Activated T-helper 1 cell treated with anti-CD3 and anti-CD28 coated beads, Interleukin-12 subunit alpha, Interleukin-12 subunit beta, Interleukin-2, Interleukin-4 antibody, amounts not matched to agents 30 ng/mL and 10 ng/mL and 1 ng/mL, durations not matched to agents 14 hours and 24 hours and 36 hours (primary cell): ENCODE measurements around the gene LTV1. TPM values are rescaled to one million over a fixed set of nuclear protein-coding genes. Genes with fewer than 3 reads are reported as not detected.

Experiments used
- DNase-seq: peaks from one replicate; pipeline ENCODE4 v3.0.0; 2021; ENCODE audit warnings: low spot score
- H3K27ac Mint-ChIP-seq: one replicate; pipeline ENCODE4 v1.8.0; 2021; ENCODE audit warnings: mild to moderate bottlenecking, mixed read lengths
- H3K27me3 Mint-ChIP-seq: one replicate; pipeline ENCODE4 v1.8.0; 2022; ENCODE audit warnings: mild to moderate bottlenecking, moderate library complexity, mixed read lengths; ENCODE audit not compliant: insufficient read depth
- H3K36me3 Mint-ChIP-seq: one replicate; pipeline ENCODE4 v1.8.0; 2021; ENCODE audit warnings: low read depth, mixed read lengths
- H3K4me1 Mint-ChIP-seq: one replicate; pipeline ENCODE4 v1.8.0; 2021; ENCODE audit warnings: low read depth, mixed read lengths
- H3K4me3 Mint-ChIP-seq: one replicate; pipeline ENCODE4 v1.8.0; 2021; ENCODE audit warnings: mild to moderate bottlenecking, moderate library complexity, mixed read lengths
- H3K9me3 Mint-ChIP-seq: one replicate; pipeline ENCODE4 v1.8.0; 2021; ENCODE audit warnings: mixed read lengths
- intact Hi-C: fragments of 100-400 bp; cut with micrococcal nuclease; formaldehyde crosslinking; loops from one replicate; pipeline ENCODE4 v1.15.1; 2024
- total RNA-seq: library from RNA; stranded (reverse); gene quantifications from 2 replicates; pipeline ENCODE4 v1.2.3, GENCODE V29; 2022

Gene LTV1
- total RNA-seq, 1 donor from 2014 or later, result 63.0 TPM

DNA sequence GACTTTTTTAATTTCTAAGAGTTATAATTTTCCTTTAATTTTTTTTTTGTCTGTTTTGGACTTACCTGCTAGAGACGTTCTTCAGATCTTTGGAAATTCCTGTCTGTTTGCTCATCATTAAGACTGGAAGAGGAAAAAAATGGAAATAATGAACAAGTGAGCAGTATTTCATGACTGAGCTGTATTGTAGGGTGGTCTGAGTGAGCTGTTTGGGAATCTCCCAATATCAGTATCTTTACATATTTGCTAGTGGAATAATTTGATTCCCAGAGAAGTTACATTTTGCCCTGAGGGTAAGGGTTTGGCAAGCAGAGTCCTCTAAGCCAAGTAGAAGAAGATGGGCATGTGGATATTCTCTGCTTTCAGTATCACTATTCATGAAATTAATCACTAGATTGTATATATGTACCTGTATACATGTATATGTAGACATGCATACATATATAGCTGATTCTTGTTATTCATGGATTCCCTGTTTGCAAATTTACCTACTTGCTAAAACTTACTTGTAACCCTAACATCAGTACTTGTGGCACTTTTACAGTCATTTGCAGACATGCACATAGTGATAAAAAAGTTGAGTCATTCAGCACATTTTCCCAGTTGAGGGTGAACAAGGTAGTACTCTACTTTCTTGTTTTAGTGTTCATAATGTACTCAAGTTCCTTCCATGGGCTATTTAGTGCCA lies 34.6 kb downstream of the LTV1 start:
- Mint-ChIP-seq H3K27me3 (peaks cover 7% of the 10 kb centered on the region), H3K9me3 (peaks cover 5% of the 10 kb centered on the region), H3K4me3 (no peak overlapping the region), H3K36me3 (peaks cover 3% of the 10 kb centered on the region), H3K27ac (no peak overlapping the region), H3K4me1 (peaks cover 2% of the 10 kb centered on the region)
- no peak for DNase-seq
- intact Hi-C loops, result loop anchor here (10.0 kb wide), 1 partner anchor 127 kb away; the partner anchor contains the start of gene PLAGL1

DNA sequence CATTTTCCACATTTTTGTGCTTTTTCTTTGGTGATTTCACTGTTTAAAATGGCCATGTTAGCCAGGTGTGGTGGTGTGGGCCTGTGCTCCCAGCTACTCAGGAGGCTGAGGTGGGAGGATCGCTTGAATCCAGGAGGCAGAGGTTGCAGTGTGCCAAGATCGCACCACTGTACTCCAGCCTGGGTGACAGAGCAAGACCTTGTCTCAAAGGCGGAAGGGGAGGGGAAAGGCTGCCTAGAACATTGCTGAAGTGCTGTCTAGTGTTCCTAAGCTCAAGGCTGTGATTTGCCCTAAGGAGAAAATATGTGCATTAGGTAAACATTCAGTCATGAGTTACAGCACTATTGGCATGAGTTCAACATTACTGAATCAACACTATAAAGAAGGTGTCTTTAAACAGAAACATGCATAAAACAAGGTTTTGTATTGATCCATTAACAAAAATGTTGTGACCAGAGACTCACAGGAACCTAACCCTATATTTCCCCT lies 35.2 kb downstream of the LTV1 start:
- H3K4me1 Mint-ChIP-seq, result no peaks in the 10 kb centered on the region
- H3K27ac Mint-ChIP-seq, result no peak overlapping the region
- H3K4me3 Mint-ChIP-seq, result no peak overlapping the region
- intact Hi-C loops, result loop anchor here (10.0 kb wide), 1 partner anchor 126 kb away; the partner anchor contains the start of gene PLAGL1
- peaks cover 7% of the 10 kb centered on the region for H3K27me3 Mint-ChIP-seq
- peaks cover 3% of the 10 kb centered on the region for H3K36me3 Mint-ChIP-seq
- H3K9me3 Mint-ChIP-seq, result peaks cover 5% of the 10 kb centered on the region
- DNase-seq, result no peak

DNA sequence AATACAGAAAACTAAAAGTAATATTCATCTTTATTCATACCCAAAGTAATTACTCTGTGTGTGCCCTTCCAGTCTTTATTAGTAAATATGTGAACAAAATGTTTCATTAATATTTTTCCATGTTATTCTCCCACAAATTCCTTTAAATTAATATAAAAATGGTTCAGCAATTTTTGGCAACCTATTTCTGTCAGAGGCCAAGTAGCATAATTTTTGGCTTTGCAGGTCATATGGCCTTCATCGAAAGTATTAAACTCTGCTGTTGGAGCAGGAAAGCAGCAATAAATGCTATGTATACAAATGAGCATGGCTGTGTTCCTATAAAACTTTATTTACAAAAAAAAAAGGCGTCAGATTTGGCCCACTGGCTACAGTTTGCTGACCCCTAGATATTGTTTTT lies 37.3 kb downstream of the LTV1 start:
- Mint-ChIP-seq H3K4me1 (no peaks in the 10 kb centered on the region), H3K4me3 (no peak overlapping the region), H3K27ac (no peak overlapping the region)

DNA sequence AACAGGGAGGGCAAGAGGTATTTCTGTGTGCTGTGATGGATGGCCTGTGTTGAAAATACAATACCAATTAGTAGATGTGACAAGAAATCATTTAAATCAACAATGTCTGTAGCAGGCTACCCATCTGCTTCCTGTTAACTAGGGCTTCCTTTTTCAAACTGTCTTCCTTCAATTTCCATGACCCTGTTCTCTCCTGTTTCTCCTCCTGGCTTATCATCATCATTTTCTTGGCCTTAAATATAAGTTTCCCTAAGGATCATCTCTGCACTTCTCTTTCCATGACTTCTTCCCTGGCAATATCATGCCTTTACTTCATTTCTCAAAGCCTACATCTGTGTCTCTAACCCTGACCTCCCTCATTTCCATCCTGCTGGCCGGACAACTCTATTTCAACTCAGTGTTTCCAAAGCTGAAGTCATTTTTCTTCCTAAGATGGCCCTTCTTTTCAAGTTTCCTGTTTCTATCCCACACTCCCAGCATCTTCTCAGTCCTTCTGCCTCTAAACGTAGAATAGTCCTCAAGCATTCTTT lies 39.3 kb downstream of the LTV1 start:
- Mint-ChIP-seq H3K27ac (no peak overlapping the region), H3K9me3 (no peaks in the 10 kb centered on the region), H3K4me3 (no peak overlapping the region), H3K36me3 (no peaks in the 10 kb centered on the region), H3K27me3 (peaks cover 7% of the 10 kb centered on the region), H3K4me1 (no peaks in the 10 kb centered on the region)
- intact Hi-C loops, result no loop called here
- no peak for DNase-seq

More for the DNA sequence above, 37.3 kb downstream of the LTV1 start:
- no peak for DNase-seq
- peaks cover 7% of the 10 kb centered on the region for H3K27me3 Mint-ChIP-seq
- H3K36me3 Mint-ChIP-seq, result peaks cover 2% of the 10 kb centered on the region
- peaks cover 3% of the 10 kb centered on the region for H3K9me3 Mint-ChIP-seq
- intact Hi-C loops, result no loop called here

DNA sequence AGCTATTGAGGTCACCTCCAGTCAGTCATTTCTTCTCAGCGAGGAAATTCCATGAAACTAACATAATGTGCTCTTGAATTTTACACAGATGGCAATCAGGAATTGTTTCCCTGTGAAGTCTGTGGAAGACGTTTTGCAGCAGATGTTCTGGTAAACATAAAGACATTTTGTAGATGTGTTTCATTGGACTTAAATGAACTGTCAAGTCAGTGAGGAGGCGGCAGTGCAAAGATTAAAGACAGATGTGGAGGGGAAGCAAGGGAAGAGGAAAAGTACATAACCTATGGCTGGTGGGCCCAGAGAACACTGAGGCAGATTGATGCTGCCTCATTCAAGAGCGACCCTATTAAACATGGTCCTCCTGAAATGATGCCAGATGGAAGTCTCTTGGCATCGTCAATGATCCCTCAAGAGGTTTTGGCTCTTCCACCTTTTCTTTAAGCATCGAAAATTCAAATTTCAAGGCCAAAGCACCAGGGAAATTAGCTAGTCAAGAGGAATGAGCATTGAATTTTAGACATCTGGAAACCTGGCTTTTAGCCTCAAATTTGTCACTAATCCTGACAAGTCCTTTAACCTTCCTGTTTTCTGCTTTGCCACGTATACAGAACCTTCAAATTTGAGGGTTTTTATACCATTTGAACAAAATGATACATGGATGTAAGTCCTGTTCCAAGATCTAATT lies 41.2 kb downstream of the LTV1 start:
- Mint-ChIP-seq H3K9me3 (no peaks in the 10 kb centered on the region), H3K27me3 (peaks cover 8% of the 10 kb centered on the region), H3K27ac (no peak overlapping the region), H3K4me3 (no peak overlapping the region), H3K4me1 (no peaks in the 10 kb centered on the region), H3K36me3 (no peaks in the 10 kb centered on the region)
- intact Hi-C loops, result no loop called here
- no peak for DNase-seq

DNA sequence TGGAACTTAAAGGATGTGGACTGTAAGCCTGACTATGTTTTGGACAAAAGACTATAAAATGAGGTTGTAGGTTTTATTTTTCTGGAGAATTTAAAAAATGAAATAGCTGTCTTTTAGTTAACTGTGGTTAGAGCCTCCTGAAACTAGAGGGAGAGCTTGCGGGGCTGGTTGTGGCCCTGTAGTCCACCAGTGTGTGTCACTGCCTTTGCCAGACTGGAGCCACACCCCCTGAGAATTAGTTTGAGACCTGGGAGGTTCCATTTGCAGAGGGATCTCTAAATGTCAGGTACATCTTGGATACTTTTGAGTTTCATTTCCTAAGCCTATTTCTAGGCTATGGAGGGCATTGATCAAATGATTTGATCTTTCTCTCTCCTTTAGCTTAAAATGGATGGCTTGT lies 42.0 kb downstream of the LTV1 start:
- H3K27ac Mint-ChIP-seq, result no peak overlapping the region
- H3K27me3 Mint-ChIP-seq, result peaks cover 8% of the 10 kb centered on the region
- no peak overlapping the region for H3K4me3 Mint-ChIP-seq
- no peaks in the 10 kb centered on the region for H3K36me3 Mint-ChIP-seq
- H3K9me3 Mint-ChIP-seq, result no peaks in the 10 kb centered on the region
- intact Hi-C loops, result no loop called here
- no peaks in the 10 kb centered on the region for H3K4me1 Mint-ChIP-seq
- no peak for DNase-seq

DNA sequence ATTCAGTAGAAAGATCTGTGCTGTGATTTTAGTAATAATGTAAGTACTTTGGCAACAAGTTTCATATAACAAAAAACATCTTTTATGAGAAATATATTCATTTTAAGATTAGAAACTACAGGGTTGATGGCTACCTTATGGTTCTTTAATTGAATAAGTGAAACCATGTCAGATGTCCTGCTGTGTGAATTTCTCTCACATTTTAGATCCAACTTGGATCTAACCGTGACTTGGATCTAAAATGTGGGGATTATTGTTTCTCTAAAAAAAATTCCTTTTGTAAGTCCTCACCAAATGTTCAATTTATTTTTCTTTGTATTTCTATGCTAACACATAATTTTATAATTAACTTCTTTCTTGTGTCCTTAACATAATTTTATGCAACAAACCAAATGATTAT lies 51.5 kb downstream of the LTV1 start:
- Mint-ChIP-seq H3K4me3 (no peak overlapping the region), H3K4me1 (no peaks in the 10 kb centered on the region), H3K36me3 (no peaks in the 10 kb centered on the region), H3K9me3 (no peaks in the 10 kb centered on the region), H3K27ac (no peak overlapping the region), H3K27me3 (no peaks in the 10 kb centered on the region)
- intact Hi-C loops, result no loop called here
- DNase-seq, result no peak

DNA sequence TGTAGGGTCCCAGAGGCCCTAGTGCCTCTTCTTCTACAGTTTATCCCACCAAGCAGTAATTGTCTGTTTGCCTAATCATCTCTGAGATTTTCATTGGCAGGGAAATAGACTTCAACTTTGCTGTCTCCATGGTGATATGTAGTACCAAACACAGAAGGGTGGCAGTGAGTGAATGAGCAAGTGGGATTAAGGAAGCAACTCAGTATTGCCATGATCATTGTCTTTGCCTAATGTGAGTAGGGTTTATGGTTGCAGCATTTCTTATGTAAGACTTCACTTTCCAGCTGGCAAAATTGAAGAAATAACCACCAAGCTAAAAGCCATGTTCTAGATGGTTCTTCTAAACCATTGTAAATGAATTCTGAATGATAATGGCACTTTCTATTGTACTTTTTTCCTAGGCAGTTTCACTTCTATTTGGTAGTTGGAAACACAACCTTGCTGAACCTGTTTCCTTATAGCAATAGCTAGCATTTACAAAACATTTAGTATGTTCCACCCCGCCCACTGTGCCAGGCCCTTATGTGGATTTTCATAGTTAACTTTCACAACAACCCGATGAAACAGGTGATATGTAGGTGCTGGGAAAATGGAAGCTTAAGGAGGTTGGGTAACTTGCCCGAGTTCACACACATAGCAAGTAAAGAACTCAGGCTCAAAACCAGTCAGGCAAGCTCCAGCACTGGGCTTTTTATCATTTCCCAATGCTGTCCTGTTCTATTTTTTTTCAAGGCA lies 53.2 kb downstream of the LTV1 start:
- no peaks in the 10 kb centered on the region for H3K9me3 Mint-ChIP-seq
- no peaks in the 10 kb centered on the region for H3K27me3 Mint-ChIP-seq
- no peak overlapping the region for H3K27ac Mint-ChIP-seq
- no peak for DNase-seq
- no peak overlapping the region for H3K4me3 Mint-ChIP-seq
- H3K4me1 Mint-ChIP-seq, result no peaks in the 10 kb centered on the region
- peaks cover 2% of the 10 kb centered on the region for H3K36me3 Mint-ChIP-seq
- intact Hi-C loops, result no loop called here

DNA sequence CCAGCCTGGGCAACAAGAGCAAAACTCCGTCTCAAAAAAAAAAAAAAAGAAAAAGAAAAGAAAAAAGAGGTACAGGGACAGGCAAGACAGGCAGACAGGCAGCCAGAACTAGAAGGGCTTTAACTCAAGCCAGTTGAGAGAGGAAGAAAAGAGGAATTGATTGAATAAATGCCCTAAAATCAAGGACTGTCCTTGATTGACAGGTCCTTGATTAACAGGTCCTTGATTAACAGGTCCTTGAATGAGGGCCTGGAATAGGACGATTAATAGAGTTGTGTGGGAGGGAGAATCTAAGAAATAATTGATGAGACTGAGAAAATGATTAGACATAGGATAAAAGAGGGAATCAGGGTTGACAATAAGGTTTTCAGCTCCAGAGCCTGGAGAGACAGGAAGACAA lies 57.2 kb downstream of the LTV1 start:
- Mint-ChIP-seq H3K36me3 (peaks cover 2% of the 10 kb centered on the region), H3K27me3 (no peaks in the 10 kb centered on the region), H3K9me3 (no peaks in the 10 kb centered on the region), H3K4me1 (peaks cover 8% of the 10 kb centered on the region), H3K4me3 (no peak overlapping the region), H3K27ac (no peak overlapping the region)
- intact Hi-C loops, result loop anchor here (5.0 kb wide), 1 partner anchor 733 kb away; no protein-coding TSS in a partner anchor
- no peak for DNase-seq

DNA sequence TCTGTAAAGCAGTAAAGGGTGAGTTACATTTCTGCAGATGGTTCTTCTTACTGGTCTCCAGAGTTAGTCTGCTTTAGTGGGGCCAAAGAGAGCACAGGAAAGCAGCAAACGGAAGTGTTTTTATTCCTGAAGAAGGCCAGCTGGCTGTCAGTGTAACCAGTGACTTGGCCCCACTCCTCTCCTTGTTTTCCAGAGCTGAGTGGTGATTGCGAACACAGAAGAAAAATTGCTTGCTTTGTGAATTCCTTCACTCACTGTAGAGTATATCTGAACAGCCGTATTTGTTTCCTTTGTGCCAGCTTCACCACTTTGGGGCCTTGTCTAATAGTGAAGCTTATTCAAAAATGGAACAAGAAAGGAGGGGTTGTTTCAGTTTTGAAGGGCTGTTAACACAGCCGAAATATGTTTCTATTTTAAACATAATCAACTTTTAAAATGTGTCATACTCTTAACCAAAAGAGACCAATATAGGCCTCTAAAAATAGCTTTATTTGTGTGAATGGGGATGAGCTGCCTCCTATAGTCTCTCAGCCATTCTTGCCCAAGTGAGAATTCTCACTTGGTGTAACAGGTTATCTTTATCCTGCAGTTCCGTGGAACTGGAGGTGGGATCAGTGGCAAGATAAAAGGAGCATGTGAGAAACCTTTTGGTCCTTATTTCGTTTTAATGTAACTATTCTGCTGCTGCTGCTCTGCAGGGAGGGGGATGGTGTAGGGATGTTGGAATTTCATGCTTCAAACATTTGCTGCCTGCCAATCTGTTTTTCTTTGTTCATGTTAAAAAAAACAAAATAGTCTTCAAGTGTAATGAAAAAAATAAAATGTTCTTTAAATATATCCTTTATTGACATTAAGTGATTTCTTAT lies 59.0 kb downstream of the LTV1 start:
- Mint-ChIP-seq H3K4me1 (peaks cover 8% of the 10 kb centered on the region), H3K9me3 (peaks cover 3% of the 10 kb centered on the region), H3K27me3 (no peaks in the 10 kb centered on the region), H3K36me3 (peaks cover 2% of the 10 kb centered on the region), H3K4me3 (no peak overlapping the region), H3K27ac (no peak overlapping the region)
- no peak for DNase-seq
- intact Hi-C loops, result loop anchor here (1.0 to 5.0 kb wide), 2 partner anchors 96 to 735 kb away; no protein-coding TSS in a partner anchor

DNA sequence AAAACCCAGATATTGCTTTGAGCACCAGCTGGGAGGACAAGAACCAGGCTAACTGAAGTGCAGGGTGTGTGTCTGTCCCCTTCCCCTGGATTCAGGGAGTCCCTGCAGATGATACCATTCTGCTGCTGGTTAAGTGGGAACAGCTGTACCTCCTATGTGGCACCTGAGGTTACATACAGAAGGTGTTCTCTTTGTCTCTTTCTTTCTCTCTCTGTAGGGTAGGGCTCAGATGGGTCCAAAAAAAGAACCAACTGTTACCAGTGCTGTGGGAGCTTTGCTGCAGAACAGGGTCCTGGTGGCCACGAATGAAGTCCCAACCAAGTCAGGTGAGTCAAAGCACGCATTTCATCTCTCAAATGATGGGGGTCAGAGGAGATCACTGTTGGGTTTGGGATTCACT lies 59.7 kb downstream of the LTV1 start:
- H3K36me3 Mint-ChIP-seq, result peaks cover 2% of the 10 kb centered on the region
- intact Hi-C loops, result loop anchor here (1.0 to 5.0 kb wide), 2 partner anchors 97 to 736 kb away; no protein-coding TSS in a partner anchor
- no peak overlapping the region for H3K4me3 Mint-ChIP-seq
- H3K27ac Mint-ChIP-seq, result no peak overlapping the region
- DNase-seq, result no peak
- no peaks in the 10 kb centered on the region for H3K27me3 Mint-ChIP-seq
- peaks cover 7% of the 10 kb centered on the region for H3K9me3 Mint-ChIP-seq
- H3K4me1 Mint-ChIP-seq, result peaks cover 8% of the 10 kb centered on the region

DNA sequence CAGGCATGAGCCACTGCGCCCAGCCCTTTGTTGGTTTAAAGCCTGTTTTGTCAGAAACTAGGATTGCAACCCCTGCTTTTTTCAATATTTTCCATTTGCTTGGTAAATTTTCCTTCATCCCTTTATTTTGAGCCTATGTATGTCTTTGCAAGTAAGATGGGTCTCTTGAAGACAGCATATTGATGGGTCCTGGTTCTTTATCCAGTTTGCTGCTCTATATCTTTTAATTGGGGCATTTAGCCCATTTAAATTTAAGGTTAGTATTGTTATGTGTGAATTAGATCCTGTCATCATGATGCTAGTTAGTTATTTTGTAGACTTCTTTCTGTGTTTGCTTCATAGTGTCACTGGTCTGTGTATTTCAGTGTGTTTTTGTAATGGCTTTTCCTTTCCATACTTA lies 67.9 kb downstream of the LTV1 start:
- H3K27me3 Mint-ChIP-seq, result peaks cover 9% of the 10 kb centered on the region
- intact Hi-C loops, result no loop called here
- no peak for DNase-seq
- H3K4me1 Mint-ChIP-seq, result no peaks in the 10 kb centered on the region
- no peak overlapping the region for H3K27ac Mint-ChIP-seq
- no peak overlapping the region for H3K4me3 Mint-ChIP-seq
- H3K9me3 Mint-ChIP-seq, result peaks cover 35% of the 10 kb centered on the region
- H3K36me3 Mint-ChIP-seq, result no peaks in the 10 kb centered on the region
